Endothelial cell of umbilical vein (primary cell): ENCODE data around the gene C2CD4D. TPM values are rescaled to one million over a fixed set of nuclear protein-coding genes. Genes with fewer than 3 reads are reported as not detected.

Source experiments
- BruUV-seq: library from RNA; stranded (reverse); fragments of 400-500 nt; replicated peaks from 2 replicates; lab custom pipeline; 2021; lab: Mats Ljungman, UMichigan
- CTCF ChIA-PET: fragments of 300-600, 350-600 bp; sonication (Branson Sonifier 250); formaldehyde crosslinking; loops from one replicate; lab custom pipeline; 2021; ENCODE audit warnings: antibody characterized with exemption, inconsistent platforms; lab: Charles Lee
- POLR2A ChIA-PET: fragments of 300-600, 350-600 bp; sonication (Branson Sonifier 250); formaldehyde crosslinking; loops from one replicate; lab custom pipeline; 2021; ENCODE audit warnings: antibody characterized with exemption, inconsistent platforms; lab: Charles Lee
- DNase-seq: peaks from one replicate; pipeline ENCODE4 v3.0.0-alpha.2; 2011; ENCODE audit warnings: low read depth, low spot score
- FAIRE-seq: peaks from 2 replicates; lab custom pipeline; 2011; peaks lifted over from hg19 to GRCh38; lab: Jason Lieb, UNC
- H2AFZ ChIP-seq: 2 replicates; pipeline ENCODE4 v1.6.0; 2012; ENCODE audit warnings: low read depth, low read length, control low read depth, inconsistent platforms
- H3K27ac ChIP-seq: 2 replicates; pipeline ENCODE4 v1.5.1; 2011; ENCODE audit warnings: low read depth, mild to moderate bottlenecking, control low read depth, low read length, moderate library complexity; ENCODE audit not compliant: insufficient read depth
- H3K27me3 ChIP-seq, 2 experiments: 2 replicates each; pipeline versions ENCODE4 v1.6.0 to v1.6.1; 2011; ENCODE audit warnings: low read length in 2 of 2, mixed read lengths in 1 of 2; ENCODE audit not compliant: control insufficient read depth in 2 of 2, insufficient read depth in 2 of 2
- H3K36me3 ChIP-seq, 2 experiments: 2 replicates in 1 of 2; 3 replicates in 1 of 2; pipeline ENCODE4 v1.5.1; 2011; ENCODE audit warnings: low read length in 2 of 2, mild to moderate bottlenecking in 1 of 2, moderate library complexity in 1 of 2; ENCODE audit not compliant: control insufficient read depth in 2 of 2, insufficient read depth in 2 of 2; ENCODE audit errors: extremely low read depth in 1 of 2
- H3K4me1 ChIP-seq: 3 replicates; pipeline ENCODE4 v1.5.1; 2011; ENCODE audit warnings: mild to moderate bottlenecking, low read length; ENCODE audit not compliant: control insufficient read depth, insufficient read depth; ENCODE audit errors: extremely low read depth
- H3K4me2 ChIP-seq: 2 replicates; pipeline ENCODE4 v1.6.1; 2011; ENCODE audit warnings: low read length, control low read depth, mixed read lengths; ENCODE audit not compliant: insufficient read depth
- H3K4me3 ChIP-seq, 3 experiments: fragments of 200-600 bp in 1 of 3; sonication (generic), shearing (Covaris generic) in 1 of 3; replicated peaks in 1 of 3; 2 replicates each; pipeline ENCODE4 v1.5.1; 2011 to 2016; ENCODE audit warnings: control low read depth in 3 of 3, low read length in 3 of 3, mild to moderate bottlenecking in 2 of 3, inconsistent platforms in 1 of 3, low read depth in 1 of 3, moderate library complexity in 1 of 3; ENCODE audit not compliant: insufficient read depth in 1 of 3
- H3K79me2 ChIP-seq: 2 replicates; pipeline ENCODE4 v1.6.0; 2012; ENCODE audit warnings: low read length, inconsistent platforms; ENCODE audit not compliant: control insufficient read depth, insufficient read depth
- H3K9ac ChIP-seq: replicated peaks from 2 replicates; pipeline ENCODE3; 2011; ENCODE audit warnings: low read length, control low read depth; ENCODE audit not compliant: insufficient read depth; ENCODE audit errors: extremely low read depth
- H3K9me1 ChIP-seq: replicated peaks from 3 replicates; pipeline ENCODE4 v1.6.0; 2011; ENCODE audit warnings: mild to moderate bottlenecking, low read length; ENCODE audit not compliant: control insufficient read depth, insufficient read depth; ENCODE audit errors: extremely low read depth
- H3K9me3 ChIP-seq: replicated peaks from 2 replicates; pipeline ENCODE4 v1.5.1; 2012; ENCODE audit warnings: low read length, inconsistent platforms; ENCODE audit not compliant: control insufficient read depth, insufficient read depth
- H4K20me1 ChIP-seq: replicated peaks from 2 replicates; pipeline ENCODE3; 2011; ENCODE audit warnings: mild to moderate bottlenecking, low read length; ENCODE audit not compliant: control insufficient read depth, insufficient read depth; ENCODE audit errors: extremely low read depth
- CTCF ChIP-seq, 2 donors: IDR thresholded peaks; 1 replicate in 1 of 2; 2 replicates in 1 of 2; pipeline ENCODE4 v1.5.1; 2011; ENCODE audit warnings: low read length in 2 of 2, mild to moderate bottlenecking in 2 of 2, moderate library complexity in 2 of 2, control low read depth in 1 of 2, inconsistent platforms in 1 of 2, low read depth in 1 of 2; ENCODE audit not compliant: insufficient read depth in 1 of 2; ENCODE audit errors: extremely low read depth in 1 of 2
- EZH2 ChIP-seq: IDR thresholded peaks from 2 replicates; pipeline ENCODE4 v1.6.1; 2012; ENCODE audit warnings: borderline replicate concordance, low read depth, mild to moderate bottlenecking, moderate library complexity, low read length, inconsistent platforms; ENCODE audit not compliant: severe bottlenecking
- FOS ChIP-seq: IDR thresholded peaks from 2 replicates; pipeline ENCODE4 v1.6.1; 2011; ENCODE audit warnings: mild to moderate bottlenecking, low read length, moderate library complexity, borderline replicate concordance; ENCODE audit not compliant: insufficient read depth
- GATA2 ChIP-seq: IDR thresholded peaks from 2 replicates; pipeline ENCODE4 v1.7.0; 2011; ENCODE audit warnings: low read depth, mild to moderate bottlenecking, moderate library complexity, mixed read lengths, low read length; ENCODE audit not compliant: insufficient read length, insufficient read depth
- JUN ChIP-seq: IDR thresholded peaks from 2 replicates; pipeline ENCODE4 v1.6.1; 2011; ENCODE audit warnings: borderline replicate concordance, low read depth; ENCODE audit not compliant: insufficient read length, insufficient read depth
- MAX ChIP-seq: IDR thresholded peaks from 2 replicates; pipeline ENCODE4 v1.6.1; 2011; ENCODE audit not compliant: insufficient read depth, insufficient read length
- MYC ChIP-seq: IDR thresholded peaks from one replicate; pipeline ENCODE4 v1.6.1; 2011; ENCODE audit warnings: mild to moderate bottlenecking, low read depth, low read length
- POLR2A ChIP-seq: IDR thresholded peaks from 2 replicates; pipeline ENCODE4 v1.6.1; 2012; ENCODE audit warnings: low read depth, mild to moderate bottlenecking, control low read depth, low read length
- POLR2AphosphoS5 ChIP-seq: IDR thresholded peaks from 2 replicates; pipeline ENCODE4 v1.6.1; 2012; ENCODE audit warnings: low read depth, mild to moderate bottlenecking, control low read depth, low read length, moderate library complexity; ENCODE audit not compliant: insufficient read depth
- dilution Hi-C: fragments of 300-500 bp; cut with MboI; formaldehyde crosslinking; loops from one replicate; pipeline ENCODE4 v1.15.0; 2019; ENCODE audit warnings: low sequenced_read_pairs; ENCODE audit not compliant: extremely low pct_ligation_motif_present
- intact Hi-C: fragments of 100-400 bp; cut with micrococcal nuclease; formaldehyde crosslinking; loops from one replicate; pipeline ENCODE4 v1.10.0; 2022
- polyA plus RNA-seq, 4 experiments: library from polyadenylated mRNA; depleted of rRNA in 3 of 4; stranded (reverse) in 3 of 4; unstranded in 1 of 4; fragments of >200 nt; gene quantifications; 2 replicates each; pipeline versions ENCODE4 v1.2.1 to v1.2.3, GENCODE V29; 2011 to 2012; ENCODE audit warnings: missing spikeins in 1 of 4
- total RNA-seq: library from RNA; stranded (reverse); gene quantifications from 2 replicates; pipeline ENCODE4 v1.2.3, GENCODE V29; 2021

C2CD4D gene
- total and polyA plus RNA-seq, 2 donors (not counting 3 experiments of a cell fraction or from before 2014, with no cell fraction given), result not detected

- H3K36me3 ChIP-seq, result no peaks in the 10 kb centered on the region
- FAIRE-seq (no peak), DNase-seq (no peak)
- H3K27me3 ChIP-seq, result no peaks in the 10 kb centered on the region
- H3K9me3 ChIP-seq, result no peaks in the 10 kb centered on the region
- no TSS peak for BruUV-seq
- H4K20me1 ChIP-seq, result no peaks in the 10 kb centered on the region
- ChIA-PET CTCF (interaction anchor here (1.3 to 3.9 kb wide), 5 partner anchors 11 to 28 kb away, joined by 3 to 22 read pairs (median 4); no protein-coding TSS in a partner anchor), POLR2A (no interaction called here)
- no peak overlapping the region for H3K4me2 ChIP-seq
- H3K9ac ChIP-seq, result no peak overlapping the region
- H3K79me2 ChIP-seq, result no peaks in the 10 kb centered on the region
- TF ChIP-seq POLR2AphosphoS5 (no peak), POLR2A (no peak), CTCF (IDR thresholded peaks at IDR 0.05; ENCODE audit: extremely low read depth in 1 of 2, insufficient read depth in 1 of 2, low read depth in 1 of 2, low read length in 2 of 2) (no peak), MYC (no peak), FOS (no peak), JUN (no peak), EZH2 (no peak), GATA2 (no peak), MAX (no peak)
- dilution Hi-C loops, result no loop called here
- intact Hi-C loops, result no loop called here
- no peak overlapping the region for H2AFZ ChIP-seq
- peaks cover 7% of the 10 kb centered on the region for H3K4me1 ChIP-seq
- H3K4me3 ChIP-seq, result no peak overlapping the region
- no peak overlapping the region for H3K27ac ChIP-seq
- no peaks in the 10 kb centered on the region for H3K9me1 ChIP-seq
Measured at GRCh38 chr1:151859891-151860293, 20.3 kb upstream of the C2CD4D start.
